Measurements from ENCODE around the gene SYCP2L.

SYCP2L gene

GRCh38 chr6:10945845-10946244 is 59.0 kb downstream of the SYCP2L start:
- TF ChIP-seq CTCF (IDR thresholded peaks at IDR 0.05; ENCODE audit: low read depth, low read length), result no peak
- no peak overlapping the region for H3K4me3 ChIP-seq (ENCODE audit: low read depth, low read length)

DNA sequence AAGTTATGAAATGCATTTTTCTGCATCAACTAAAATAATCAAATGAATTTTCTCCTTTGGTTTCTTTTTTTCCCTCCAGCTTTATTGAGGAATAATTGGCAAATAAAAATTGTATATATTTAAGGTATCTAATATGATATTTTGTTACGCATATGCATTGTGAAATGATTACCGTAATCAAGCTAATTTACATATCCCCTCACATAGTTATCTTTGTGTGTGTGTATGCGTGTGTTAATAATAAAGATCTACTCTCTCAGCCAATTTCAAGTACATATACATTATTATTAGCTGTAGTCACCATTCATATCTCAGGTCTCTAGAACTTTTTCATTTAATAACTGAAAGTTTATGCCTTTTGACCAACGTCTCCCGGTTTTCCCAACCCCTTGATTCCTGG is 61.1 kb downstream of the SYCP2L start:
- no peak for TF ChIP-seq CTCF (IDR thresholded peaks at IDR 0.05; ENCODE audit: low read depth, low read length)
- no peak overlapping the region for H3K4me3 ChIP-seq (ENCODE audit: low read depth, low read length)

DNA sequence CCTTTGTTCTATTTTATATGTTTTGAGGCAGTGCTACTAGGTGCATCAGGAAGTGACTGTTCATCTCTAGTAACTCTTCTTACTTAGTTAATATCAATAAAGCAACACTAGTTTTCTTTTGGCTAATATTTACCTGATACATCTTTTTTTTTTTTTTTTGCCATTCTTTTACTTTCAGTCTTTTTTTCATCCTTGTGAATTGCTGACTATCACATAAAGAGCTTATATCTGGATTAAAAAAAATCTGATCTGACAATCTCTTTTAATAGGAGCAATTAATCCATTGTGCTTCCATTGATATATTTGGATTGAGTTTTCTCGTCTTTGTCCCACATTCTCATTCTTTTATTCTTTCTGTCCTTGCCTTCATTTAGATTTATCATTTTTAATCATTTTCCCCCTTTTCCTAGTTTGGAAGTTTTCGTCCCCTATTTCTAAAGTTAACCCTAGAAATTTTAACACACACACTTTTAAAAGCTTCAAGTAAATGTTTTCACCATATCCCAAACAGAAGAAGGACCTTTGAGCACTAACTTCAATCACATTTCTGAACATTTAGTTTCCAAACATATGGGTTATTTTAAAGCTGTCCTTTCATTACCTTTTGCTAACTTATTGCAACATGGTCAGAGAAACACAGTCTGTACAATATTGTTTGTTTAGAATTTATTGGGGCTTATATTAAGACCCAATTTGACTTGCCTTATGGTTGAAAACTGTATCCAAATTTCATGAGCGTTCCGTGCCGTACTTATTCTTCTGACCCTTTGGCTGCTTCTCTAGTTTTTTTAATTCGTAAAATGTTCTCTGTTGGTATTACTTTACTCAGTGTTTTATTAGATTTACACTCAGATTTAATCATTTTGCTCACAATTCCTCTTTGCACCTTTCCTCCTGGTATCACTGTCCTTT is 63.0 kb downstream of the SYCP2L start:
- no peak overlapping the region for H3K4me3 ChIP-seq (ENCODE audit: low read depth, low read length)

GRCh38 chr6:10951675-10952282 is 64.9 kb downstream of the SYCP2L start:
- H3K4me3 ChIP-seq (ENCODE audit: low read depth, low read length), result no peak overlapping the region
- TF ChIP-seq CTCF (IDR thresholded peaks at IDR 0.05; ENCODE audit: low read depth, low read length), result peak; percentile 26; the same call in 1 of the 2 replicates

More for the DNA sequence above, 63.0 kb downstream of the SYCP2L start:
- TF ChIP-seq CTCF (IDR thresholded peaks at IDR 0.05; ENCODE audit: low read depth, low read length), result no peak

DNA sequence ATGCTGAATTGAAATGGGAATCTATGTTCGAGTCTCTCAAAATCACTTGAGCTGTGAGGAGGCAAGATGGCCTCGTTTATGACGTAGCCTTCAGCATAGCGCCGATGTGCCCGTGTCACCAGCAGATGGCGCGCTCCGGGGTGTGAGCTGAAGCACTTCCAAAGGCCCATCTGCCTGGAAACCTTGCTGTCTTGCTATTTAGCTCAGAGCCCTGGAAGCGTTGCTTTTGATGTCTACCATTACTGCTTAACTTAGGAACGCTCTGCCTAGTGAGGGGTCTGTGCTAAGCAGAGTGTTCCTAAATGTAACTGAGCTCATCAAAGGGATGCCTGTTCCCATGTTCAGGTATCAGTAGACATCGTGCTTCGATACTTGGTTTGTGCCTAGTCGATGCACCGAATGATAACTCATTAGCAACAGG is 67.7 kb downstream of the SYCP2L start:
- H3K4me3 ChIP-seq (ENCODE audit: low read depth, low read length), result no peak overlapping the region
- peak; percentile 71 for TF ChIP-seq CTCF (IDR thresholded peaks at IDR 0.05; ENCODE audit: low read depth, low read length)

GRCh38 chr6:10956776-10957175 is 69.9 kb downstream of the SYCP2L start:
- H3K4me3 ChIP-seq (ENCODE audit: low read depth, low read length), result no peak overlapping the region
- no peak for TF ChIP-seq CTCF (IDR thresholded peaks at IDR 0.05; ENCODE audit: low read depth, low read length)

DNA sequence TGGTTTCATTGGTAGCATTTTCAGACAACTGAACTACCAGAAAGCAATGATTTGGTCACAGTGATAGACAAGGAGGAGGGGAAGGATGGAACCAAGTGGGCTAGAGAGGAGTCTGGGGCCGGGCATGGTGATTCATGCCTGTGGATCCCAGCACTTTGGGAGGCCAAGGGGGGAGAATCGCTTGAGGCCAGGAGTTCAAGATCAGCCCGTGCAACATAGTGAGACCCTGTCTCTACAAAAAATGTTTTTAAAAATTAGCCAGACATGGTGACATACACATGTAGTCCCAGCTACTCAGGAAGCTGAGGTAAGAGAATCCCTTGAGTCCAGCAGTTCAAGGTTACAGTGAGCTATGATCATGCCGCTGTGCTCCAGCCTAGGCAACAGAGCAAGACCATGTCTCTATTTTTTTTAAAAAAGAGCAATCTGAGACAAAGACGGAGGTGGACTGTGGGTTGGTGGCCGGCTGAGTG is 70.6 kb downstream of the SYCP2L start:
- no peak overlapping the region for H3K4me3 ChIP-seq (ENCODE audit: low read depth, low read length)
- TF ChIP-seq CTCF (IDR thresholded peaks at IDR 0.05; ENCODE audit: low read depth, low read length), result no peak
